Panc1 (cell line): Measurements from ENCODE around the gene PPCDC. TPM values are rescaled to one million over a fixed set of nuclear protein-coding genes. Genes with fewer than 3 reads are reported as not detected.

Experiments used
- ATAC-seq: fragments of 200-7000 bp; cut with Tn5 transposase; 2 replicates; pipeline ENCODE4 v1.9.1; 2020; ENCODE audit warnings: mild to moderate bottlenecking, moderate library complexity
- BruUV-seq: library from RNA; stranded (reverse); fragments of 400-500 nt; replicated peaks from 2 replicates; lab custom pipeline; 2021; lab: Mats Ljungman, UMichigan
- CTCF ChIA-PET: fragments of 300-600 bp; sonication (Branson Sonifier 250); formaldehyde crosslinking; loops from one replicate; lab custom pipeline; 2022; ENCODE audit warnings: antibody characterized with exemption; lab: Charles Lee
- POLR2A ChIA-PET: fragments of 300-600 bp; sonication (Branson Sonifier 250); formaldehyde crosslinking; loops from one replicate; lab custom pipeline; 2022; ENCODE audit warnings: antibody characterized with exemption; lab: Charles Lee
- DNase-seq: peaks from one replicate; pipeline ENCODE4 v3.0.0-alpha.2; 2010; ENCODE audit warnings: low read depth, low spot score
- H3K27ac ChIP-seq: 2 replicates; pipeline ENCODE4 v1.5.1; 2011; ENCODE audit warnings: mild to moderate bottlenecking, low read length, inconsistent platforms
- H3K27me3 ChIP-seq: fragments of 200-500 bp; sonication (Bioruptor generic); 2 replicates; pipeline ENCODE4 v1.6.0; 2014; ENCODE audit warnings: low read length, inconsistent platforms; ENCODE audit not compliant: control insufficient read depth, insufficient read depth
- H3K36me3 ChIP-seq: fragments of 200-500 bp; sonication (Bioruptor generic); 2 replicates; pipeline ENCODE4 v1.5.1; 2014; ENCODE audit warnings: inconsistent platforms, mild to moderate bottlenecking, low read length, moderate library complexity; ENCODE audit not compliant: control insufficient read depth, insufficient read depth
- H3K4me1 ChIP-seq: 2 replicates; pipeline ENCODE4 v1.5.1; 2011; ENCODE audit warnings: inconsistent platforms, mild to moderate bottlenecking, low read length, moderate library complexity; ENCODE audit not compliant: control insufficient read depth, insufficient read depth
- H3K4me3 ChIP-seq, 2 experiments: 2 replicates each; pipeline ENCODE4 v1.5.1; 2011 to 2012; ENCODE audit warnings: low read depth in 2 of 2, low read length in 2 of 2, mild to moderate bottlenecking in 2 of 2, inconsistent platforms in 1 of 2, moderate library complexity in 1 of 2
- H3K9me3 ChIP-seq: fragments of 200-500 bp; sonication (Bioruptor generic); 2 replicates; pipeline ENCODE4 v1.5.1; 2014; ENCODE audit warnings: low read depth, mild to moderate bottlenecking, inconsistent platforms, low read length, moderate library complexity; ENCODE audit not compliant: control insufficient read depth, insufficient read depth
- CTCF ChIP-seq: fragments of 450-650 bp; IDR thresholded peaks from 2 replicates; pipeline ENCODE4 v1.5.1; 2017; ENCODE audit warnings: mild to moderate bottlenecking
- POLR2AphosphoS5 ChIP-seq: IDR thresholded peaks from 2 replicates; pipeline ENCODE4 v1.6.1; 2012; ENCODE audit warnings: mild to moderate bottlenecking, low read depth, low read length, moderate library complexity
- REST ChIP-seq, 2 experiments: IDR thresholded peaks; 2 replicates each; pipeline ENCODE4 v1.6.1; 2011 to 2012; ENCODE audit warnings: low read depth in 2 of 2, control low read depth in 1 of 2, low read length in 1 of 2, mild to moderate bottlenecking in 1 of 2, moderate library complexity in 1 of 2; ENCODE audit not compliant: insufficient read depth in 1 of 2
- SIN3A ChIP-seq: IDR thresholded peaks from 2 replicates; pipeline ENCODE4 v1.6.1; 2012; ENCODE audit warnings: low read depth, mild to moderate bottlenecking, low read length, moderate library complexity, borderline replicate concordance; ENCODE audit not compliant: insufficient read depth
- TCF7L2 ChIP-seq: IDR thresholded peaks from 2 replicates; pipeline ENCODE4 v1.6.1; 2011; ENCODE audit warnings: mild to moderate bottlenecking, low read depth, low read length, inconsistent platforms
- in situ Hi-C: cut with HindIII; loops from 2 replicates; pipeline ENCODE4 v1.10.0; 2016; ENCODE audit warnings: low sequenced_read_pairs, low pct_unique_long_range_greater_than_20kb
- intact Hi-C: fragments of 100-400 bp; cut with micrococcal nuclease; formaldehyde crosslinking; loops from one replicate; pipeline ENCODE4 v1.10.0; 2022; ENCODE audit not compliant: unreplicated experiment
- total RNA-seq: library from RNA; stranded (reverse); gene quantifications from one replicate; pipeline ENCODE4 v1.2.1, GENCODE V29; 2021; ENCODE audit not compliant: unreplicated experiment

PPCDC gene
- total RNA-seq, 1 experiment from 2014 or later, result 26.1 TPM

- no peaks in the 10 kb centered on the region for H3K27me3 ChIP-seq
- ATAC-seq (peak; percentile 76), DNase-seq (no peak)
- TF ChIP-seq TCF7L2 (no peak), SIN3A (no peak), CTCF (no peak), POLR2AphosphoS5 (no peak), REST (IDR thresholded peaks at IDR 0.05; ENCODE audit: insufficient read depth in 1 of 2, low read depth in 2 of 2, low read length in 1 of 2) (no peak)
- ChIA-PET CTCF (interaction anchor here (0.7 to 1.8 kb wide), 2 partner anchors 95 to 175 kb away, joined by 3 to 11 read pairs; no protein-coding TSS in a partner anchor), POLR2A (interaction anchor here (0.6 kb wide), 2 partner anchors 39 to 73 kb away, joined by 3 read pairs; partner anchors contain the start of gene RPP25)
- no peak overlapping the region for H3K27ac ChIP-seq
- peaks cover 10% of the 10 kb centered on the region for H3K4me1 ChIP-seq
- intact Hi-C loops (loop anchor here (2.0 kb wide), 1 partner anchor 176 kb away; no protein-coding TSS in a partner anchor), in situ Hi-C loops (no loop called here)
- H3K36me3 ChIP-seq, result no peaks in the 10 kb centered on the region
- H3K4me3 ChIP-seq, result no peak overlapping the region
- no peaks in the 10 kb centered on the region for H3K9me3 ChIP-seq
- no TSS peak for BruUV-seq
These were observed 5.6 kb downstream of the PPCDC start for GRCh38 chr15:75028991-75029377.

- Histone ChIP-seq H3K4me1 (peaks cover 10% of the 10 kb centered on the region), H3K4me3 (no peak overlapping the region), H3K27ac (peak overlapping the region; percentile 49), H3K27me3 (no peaks in the 10 kb centered on the region), H3K36me3 (no peaks in the 10 kb centered on the region), H3K9me3 (no peaks in the 10 kb centered on the region)
- DNase-seq, result no peak
- ChIA-PET POLR2A (interaction anchor here (0.6 kb wide), 2 partner anchors 38 to 73 kb away, joined by 3 read pairs; partner anchors contain the start of gene RPP25), CTCF (interaction anchor here (0.7 to 1.8 kb wide), 4 partner anchors 94 to 278 kb away, joined by 3 to 11 read pairs (median 4); partner anchors contain the start of gene C15orf39)
- in situ Hi-C loops (no loop called here), intact Hi-C loops (loop anchor here (2.0 to 5.0 kb wide), 2 partner anchors 175 to 278 kb away; no protein-coding TSS in a partner anchor)
- peak; percentile 90 for ATAC-seq
- BruUV-seq, result no TSS peak
- no peak for TF ChIP-seq REST (IDR thresholded peaks at IDR 0.05; ENCODE audit: insufficient read depth in 1 of 2, low read depth in 2 of 2, low read length in 1 of 2)
- no peak for TF ChIP-seq POLR2AphosphoS5
- no peak for TF ChIP-seq TCF7L2
- TF ChIP-seq SIN3A, result no peak
- TF ChIP-seq CTCF, result peak; percentile 94
These were observed 6.1 kb downstream of the PPCDC start for GRCh38 chr15:75029378-75030022.
